ENCODE results near the gene ANKFN1.

The ANKFN1 gene

GRCh38 chr17:56505154-56505756 lies 352.0 kb downstream of the ANKFN1 start:
- Histone ChIP-seq H3K4me1 (no peaks in the 10 kb centered on the region), H3K4me3 (no peak overlapping the region), H3K27me3 (no peaks in the 10 kb centered on the region), H3K36me3 (no peaks in the 10 kb centered on the region), H3K27ac (no peak overlapping the region), H3K9me3 (no peaks in the 10 kb centered on the region)
- intact Hi-C loops (cut with DNase I; ENCODE audit: low total_unique reads): no loop called here
- DNase-seq: no peak
- TF ChIP-seq, protein P1, sequence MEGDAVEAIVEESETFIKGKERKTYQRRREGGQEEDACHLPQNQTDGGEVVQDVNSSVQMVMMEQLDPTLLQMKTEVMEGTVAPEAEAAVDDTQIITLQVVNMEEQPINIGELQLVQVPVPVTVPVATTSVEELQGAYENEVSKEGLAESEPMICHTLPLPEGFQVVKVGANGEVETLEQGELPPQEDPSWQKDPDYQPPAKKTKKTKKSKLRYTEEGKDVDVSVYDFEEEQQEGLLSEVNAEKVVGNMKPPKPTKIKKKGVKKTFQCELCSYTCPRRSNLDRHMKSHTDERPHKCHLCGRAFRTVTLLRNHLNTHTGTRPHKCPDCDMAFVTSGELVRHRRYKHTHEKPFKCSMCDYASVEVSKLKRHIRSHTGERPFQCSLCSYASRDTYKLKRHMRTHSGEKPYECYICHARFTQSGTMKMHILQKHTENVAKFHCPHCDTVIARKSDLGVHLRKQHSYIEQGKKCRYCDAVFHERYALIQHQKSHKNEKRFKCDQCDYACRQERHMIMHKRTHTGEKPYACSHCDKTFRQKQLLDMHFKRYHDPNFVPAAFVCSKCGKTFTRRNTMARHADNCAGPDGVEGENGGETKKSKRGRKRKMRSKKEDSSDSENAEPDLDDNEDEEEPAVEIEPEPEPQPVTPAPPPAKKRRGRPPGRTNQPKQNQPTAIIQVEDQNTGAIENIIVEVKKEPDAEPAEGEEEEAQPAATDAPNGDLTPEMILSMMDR (IDR thresholded peaks at IDR 0.05): no peak

GRCh38 chr17:56506349-56506748 lies 353.1 kb downstream of the ANKFN1 start:
- no peak overlapping the region for H3K27ac ChIP-seq
- H3K27me3 ChIP-seq: no peaks in the 10 kb centered on the region
- no peak overlapping the region for H3K4me3 ChIP-seq
- H3K36me3 ChIP-seq: no peaks in the 10 kb centered on the region
- intact Hi-C loops (cut with DNase I; ENCODE audit: low total_unique reads): no loop called here
- DNase-seq: no peak
- TF ChIP-seq, protein P1 (IDR thresholded peaks at IDR 0.05): no peak
- no peaks in the 10 kb centered on the region for H3K4me1 ChIP-seq
- no peaks in the 10 kb centered on the region for H3K9me3 ChIP-seq

GRCh38 chr17:56510554-56511342 lies 357.5 kb downstream of the ANKFN1 start:
- Histone ChIP-seq H3K27me3 (no peaks in the 10 kb centered on the region), H3K9me3 (no peaks in the 10 kb centered on the region), H3K36me3 (no peaks in the 10 kb centered on the region), H3K4me1 (no peaks in the 10 kb centered on the region), H3K27ac (no peak overlapping the region), H3K4me3 (no peak overlapping the region)
- intact Hi-C loops (cut with DNase I; ENCODE audit: low total_unique reads): no loop called here
- TF ChIP-seq, protein P1 (IDR thresholded peaks at IDR 0.05): no peak
- DNase-seq: no peak

DNA sequence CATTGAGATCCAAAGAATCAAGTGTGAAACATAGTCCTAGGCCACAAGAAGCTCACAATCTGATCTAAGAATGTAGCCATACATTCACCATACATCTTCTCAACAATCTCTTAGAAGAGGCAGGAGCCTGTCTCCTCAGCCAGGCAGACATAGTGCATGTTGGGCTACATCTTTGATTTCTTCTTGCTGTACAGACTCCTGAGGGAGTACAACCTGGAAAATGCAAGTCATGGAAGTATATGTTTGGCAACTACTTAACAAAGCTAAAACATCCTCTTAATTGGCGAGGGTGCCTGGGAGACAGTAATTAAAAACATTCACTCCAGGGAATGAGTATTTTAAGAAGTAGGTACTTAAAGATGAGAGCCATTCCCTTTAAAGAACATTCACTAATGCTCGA lies 361.0 kb downstream of the ANKFN1 start:
- DNase-seq: no peak
- no peak overlapping the region for H3K27ac ChIP-seq
- H3K27me3 ChIP-seq: no peaks in the 10 kb centered on the region
- TF ChIP-seq, protein P1 (IDR thresholded peaks at IDR 0.05): no peak
- no peaks in the 10 kb centered on the region for H3K36me3 ChIP-seq
- intact Hi-C loops (cut with DNase I; ENCODE audit: low total_unique reads): no loop called here
- H3K4me1 ChIP-seq: no peaks in the 10 kb centered on the region
- no peak overlapping the region for H3K4me3 ChIP-seq
- no peaks in the 10 kb centered on the region for H3K9me3 ChIP-seq

DNA sequence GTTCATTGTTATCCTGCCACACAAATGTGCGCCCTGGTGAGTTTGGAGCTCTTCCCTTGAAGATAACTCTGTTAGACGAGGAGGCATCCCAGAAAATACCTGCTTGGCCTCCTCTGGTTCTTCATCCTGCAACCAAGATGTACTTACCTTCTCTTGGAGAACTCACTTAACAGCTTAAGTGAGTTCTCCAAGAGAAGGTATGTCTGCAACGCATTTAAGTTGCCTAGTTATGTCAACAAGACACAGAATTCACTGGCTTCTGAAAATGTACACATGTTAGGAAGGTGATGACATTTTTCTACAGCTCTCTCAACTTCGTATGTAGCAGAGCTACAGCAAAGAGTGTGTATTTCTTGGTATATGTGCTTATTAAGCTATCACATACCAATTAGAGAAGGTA lies 361.6 kb downstream of the ANKFN1 start:
- no peaks in the 10 kb centered on the region for H3K4me1 ChIP-seq
- H3K4me3 ChIP-seq: no peak overlapping the region
- DNase-seq: no peak
- H3K27ac ChIP-seq: no peak overlapping the region
- TF ChIP-seq, protein P1 (IDR thresholded peaks at IDR 0.05): no peak
- intact Hi-C loops (cut with DNase I; ENCODE audit: low total_unique reads): no loop called here
- H3K36me3 ChIP-seq: no peaks in the 10 kb centered on the region
- no peaks in the 10 kb centered on the region for H3K9me3 ChIP-seq
- H3K27me3 ChIP-seq: no peaks in the 10 kb centered on the region

All from tibial artery (tissue), 4 donors.